Right lobe of liver (tissue), 4 donors: ENCODE data around the gene SHC3.

Experiments
- CTCF ChIP-seq, 4 donors: fragments of 200-600 bp in 3 of 4; fragments of 450-650 bp in 1 of 4; IDR thresholded peaks; one replicate each; pipeline versions ENCODE4 v1.5.1 to v1.8.0; 2016 to 2022; ENCODE audit warnings: antibody characterized with exemption in 4 of 4, mild to moderate bottlenecking in 2 of 4
- POLR2A ChIP-seq: fragments of 450-650 bp; IDR thresholded peaks from one replicate; pipeline ENCODE4 v1.6.1; 2017; ENCODE audit warnings: antibody characterized with exemption, mild to moderate bottlenecking
- donor health status: DM: no; HTN: no; CAD: no.
- donor health status: DM: no; HTN: no; CAD: no.
- donor health status: DM: no; HTN: yes; CAD: no.

DNA sequence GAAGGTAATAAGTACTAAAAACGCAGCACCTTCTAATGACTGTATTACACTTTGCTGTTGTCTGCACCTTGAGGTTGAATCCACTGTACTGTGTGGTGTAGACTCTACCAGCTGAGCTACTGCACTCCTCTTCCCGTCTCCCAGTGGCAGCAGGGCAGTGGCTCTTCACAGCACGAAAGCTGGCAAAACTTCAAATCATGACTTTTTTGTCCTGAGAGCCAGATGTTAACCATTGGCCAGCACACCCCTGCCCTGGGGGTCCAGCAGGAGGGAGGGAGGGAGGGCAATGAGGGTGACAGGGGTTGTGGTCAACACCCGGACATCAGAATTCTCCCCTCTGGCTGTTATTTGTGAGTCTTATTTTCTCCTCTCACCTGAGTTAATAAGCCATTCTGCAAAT lies 11.8 kb downstream of the SHC3 start:
- TF ChIP-seq CTCF (IDR thresholded peaks at IDR 0.05) (no peak), POLR2A (no peak)
